H1 (cell line): ENCODE measurements around the gene TLCD3A. TPM values are rescaled to one million over a fixed set of nuclear protein-coding genes. Genes with fewer than 3 reads are reported as not detected.
A peak's percentile ranks its signal among the peaks of the same experiment; 100 is the strongest.

Source experiments
- CTCF ChIA-PET: fragments of 300-600 bp; sonication (Branson Sonifier 250); formaldehyde crosslinking; loops from one replicate; lab custom pipeline; 2021; ENCODE audit not compliant: partially characterized antibody; lab: Charles Lee
- POLR2A ChIA-PET: fragments of 300-600 bp; sonication (Branson Sonifier 250); formaldehyde crosslinking; loops from one replicate; lab custom pipeline; 2021; ENCODE audit warnings: inconsistent platforms; ENCODE audit not compliant: partially characterized antibody; lab: Charles Lee
- DNase-seq, 2 experiments: peaks; one replicate each; pipeline versions ENCODE4 v3.0.0 to v3.0.0-alpha.2; 2010 to 2022; ENCODE audit warnings: low spot score in 2 of 2, low read depth in 1 of 2, mixed read lengths in 1 of 2
- FAIRE-seq: peaks from 2 replicates; lab custom pipeline; 2011; peaks lifted over from hg19 to GRCh38; lab: Jason Lieb, UNC
- H2AFZ ChIP-seq: 2 replicates; pipeline ENCODE4 v1.8.1; 2012; ENCODE audit warnings: low read length, inconsistent platforms
- H2AK5ac ChIP-seq: 2 replicates; pipeline ENCODE4 v1.6.1; 2013; ENCODE audit warnings: low read depth, low read length
- H2BK120ac ChIP-seq: replicated peaks from 2 replicates; pipeline ENCODE3; 2013; ENCODE audit warnings: low read depth, low read length, inconsistent platforms
- H2BK12ac ChIP-seq: 2 replicates; pipeline ENCODE4 v1.6.1; 2013; ENCODE audit warnings: low read depth, low read length
- H2BK15ac ChIP-seq: 2 replicates; pipeline ENCODE4 v1.6.1; 2013; ENCODE audit warnings: low read length
- H2BK20ac ChIP-seq: 2 replicates; pipeline ENCODE4 v1.6.1; 2013; ENCODE audit warnings: low read length
- H2BK5ac ChIP-seq: 2 replicates; pipeline ENCODE4 v1.6.1; 2013; ENCODE audit warnings: low read depth, low read length
- H3K14ac ChIP-seq: 2 replicates; pipeline ENCODE4 v1.6.1; 2013; ENCODE audit warnings: inconsistent platforms; ENCODE audit not compliant: insufficient read length
- H3K18ac ChIP-seq: 2 replicates; pipeline ENCODE4 v1.6.1; 2013; ENCODE audit warnings: low read length; ENCODE audit errors: extremely low read depth
- H3K23ac ChIP-seq: 2 replicates; pipeline ENCODE4 v1.6.1; 2013; ENCODE audit warnings: inconsistent platforms; ENCODE audit not compliant: insufficient read length
- H3K23me2 ChIP-seq: 2 replicates; pipeline ENCODE4 v1.6.1; 2013; ENCODE audit warnings: low read depth, low read length
- H3K27ac ChIP-seq: 2 replicates; pipeline ENCODE4 v1.6.1; 2011; ENCODE audit warnings: low read depth, low read length, inconsistent platforms
- H3K27me3 ChIP-seq, 4 experiments: replicated peaks in 1 of 4; 1 replicate in 1 of 4; 2 replicates in 3 of 4; pipeline versions ENCODE4 v1.6.1 to v1.8.1; 2011 to 2013; ENCODE audit warnings: low read length in 3 of 4, mild to moderate bottlenecking in 3 of 4, inconsistent platforms in 2 of 4, mixed read lengths in 2 of 4, moderate library complexity in 1 of 4; ENCODE audit not compliant: control insufficient read depth in 3 of 4, insufficient read depth in 3 of 4; ENCODE audit errors: extremely low read depth in 1 of 4
- H3K36me3 ChIP-seq, 4 experiments: 2 replicates each; pipeline versions ENCODE4 v1.6.1 to v1.8.1; 2011 to 2013; ENCODE audit warnings: mild to moderate bottlenecking in 4 of 4, low read length in 3 of 4, moderate library complexity in 2 of 4, control low read depth in 1 of 4, inconsistent platforms in 1 of 4; ENCODE audit not compliant: insufficient read depth in 4 of 4, control insufficient read depth in 2 of 4
- H3K4ac ChIP-seq: replicated peaks from 2 replicates; pipeline ENCODE3; 2013; ENCODE audit warnings: low read length, low read depth, mixed read lengths, inconsistent platforms; ENCODE audit not compliant: insufficient read length
- H3K4me1 ChIP-seq, 4 experiments: replicated peaks in 1 of 4; 1 replicate in 1 of 4; 2 replicates in 3 of 4; pipeline versions ENCODE4 v1.6.1 to v1.8.1; 2011 to 2013; ENCODE audit warnings: low read length in 3 of 4, inconsistent platforms in 2 of 4, mixed read lengths in 1 of 4; ENCODE audit not compliant: insufficient read depth in 4 of 4, control insufficient read depth in 3 of 4
- H3K4me2 ChIP-seq, 2 experiments: 2 replicates each; pipeline versions ENCODE4 v1.6.1 to v1.8.1; 2011 to 2013; ENCODE audit warnings: low read depth in 2 of 2, low read length in 2 of 2, control low read depth in 1 of 2, inconsistent platforms in 1 of 2, mild to moderate bottlenecking in 1 of 2; ENCODE audit not compliant: insufficient read depth in 1 of 2
- H3K4me3 ChIP-seq, 4 experiments: fragments of 200-600, 300-600 bp in 1 of 4; sonication (generic), shearing (Covaris generic), sonication (Bioruptor Twin) in 1 of 4; 2 replicates each; pipeline versions ENCODE4 v1.5.1 to v1.8.1; 2011 to 2016; ENCODE audit warnings: low read length in 4 of 4, low read depth in 3 of 4, control low read depth in 2 of 4, inconsistent platforms in 2 of 4, mild to moderate bottlenecking in 2 of 4, mixed read lengths in 1 of 4, moderate library complexity in 1 of 4; ENCODE audit not compliant: insufficient read depth in 2 of 4; ENCODE audit errors: extremely low read depth in 1 of 4
- H3K56ac ChIP-seq: replicated peaks from 2 replicates; pipeline ENCODE3; 2013; ENCODE audit warnings: low read depth, mild to moderate bottlenecking, mixed read lengths, low read length, inconsistent platforms; ENCODE audit not compliant: insufficient read length
- H3K79me1 ChIP-seq: 2 replicates; pipeline ENCODE4 v1.6.1; 2013; ENCODE audit warnings: low read depth, low read length, control low read depth
- H3K79me2 ChIP-seq, 2 experiments: 2 replicates each; pipeline versions ENCODE4 v1.6.1 to v1.8.1; 2012 to 2013; ENCODE audit warnings: low read length in 2 of 2, mild to moderate bottlenecking in 2 of 2, inconsistent platforms in 1 of 2; ENCODE audit not compliant: insufficient read depth in 2 of 2, control insufficient read depth in 1 of 2
- H3K9ac ChIP-seq, 4 experiments: replicated peaks in 1 of 4; 1 replicate in 1 of 4; 2 replicates in 3 of 4; pipeline versions ENCODE4 v1.6.1 to v1.8.1; 2011 to 2013; ENCODE audit warnings: low read depth in 3 of 4, low read length in 3 of 4, control low read depth in 2 of 4, mild to moderate bottlenecking in 2 of 4, moderate library complexity in 2 of 4, inconsistent platforms in 1 of 4; ENCODE audit errors: extremely low read depth in 1 of 4
- H3K9me3 ChIP-seq, 2 experiments: 2 replicates each; pipeline versions ENCODE4 v1.6.1 to v1.8.1; 2012 to 2013; ENCODE audit warnings: mild to moderate bottlenecking in 2 of 2, moderate library complexity in 2 of 2, control low read depth in 1 of 2, inconsistent platforms in 1 of 2, low read depth in 1 of 2, low read length in 1 of 2, mixed read lengths in 1 of 2; ENCODE audit not compliant: insufficient read depth in 2 of 2
- H4K20me1 ChIP-seq, 2 experiments: replicated peaks in 1 of 2; 2 replicates each; pipeline versions ENCODE3 to v1.8.1; 2011 to 2013; ENCODE audit warnings: inconsistent platforms in 2 of 2, low read length in 2 of 2, mild to moderate bottlenecking in 1 of 2; ENCODE audit not compliant: insufficient read depth in 2 of 2, control insufficient read depth in 1 of 2
- H4K5ac ChIP-seq: 2 replicates; pipeline ENCODE4 v1.6.1; 2013; ENCODE audit warnings: low read length, low read depth, mixed read lengths, inconsistent platforms; ENCODE audit not compliant: insufficient read length
- H4K8ac ChIP-seq: 2 replicates; pipeline ENCODE4 v1.8.0; 2013; ENCODE audit warnings: mild to moderate bottlenecking, moderate library complexity, low read length, inconsistent platforms; ENCODE audit not compliant: insufficient read depth; ENCODE audit errors: extremely low read depth
- H4K91ac ChIP-seq: replicated peaks from 2 replicates; pipeline ENCODE3; 2013; ENCODE audit warnings: low read length, mixed read lengths, inconsistent platforms; ENCODE audit not compliant: insufficient read length
- BCL11A ChIP-seq, 2 experiments: IDR thresholded peaks; one replicate each; pipeline ENCODE4 v1.6.1; 2011; ENCODE audit warnings: low read depth in 2 of 2, low read length in 2 of 2, mild to moderate bottlenecking in 2 of 2
- CBX8 ChIP-seq: fragments of 300-800, 300-1000 bp; sonication (generic); IDR thresholded peaks from 2 replicates; pipeline ENCODE4 v1.7.1; 2016; ENCODE audit warnings: low read depth, low read length, borderline replicate concordance
- CHD1 ChIP-seq: IDR thresholded peaks from 2 replicates; pipeline ENCODE4 v1.6.1; 2012; ENCODE audit warnings: low read depth, low read length, improper control_type of control experiment
- EGR1 ChIP-seq: IDR thresholded peaks from 2 replicates; pipeline ENCODE4 v1.6.1; 2011; ENCODE audit warnings: low read depth, low read length, borderline replicate concordance
- JUN ChIP-seq: IDR thresholded peaks from 2 replicates; pipeline ENCODE4 v1.6.1; 2011; ENCODE audit warnings: low read depth, mild to moderate bottlenecking, improper control_type of control experiment, low read length
- KDM1A ChIP-seq: fragments of 200-600, 300-600 bp; sonication (generic); IDR thresholded peaks from 2 replicates; pipeline ENCODE4 v1.7.1; 2016; ENCODE audit warnings: mild to moderate bottlenecking, low read length, borderline replicate concordance
- PHF8 ChIP-seq: fragments of 200-600 bp; sonication (generic); conservative IDR thresholded peaks from 2 replicates; pipeline ENCODE4 v1.7.1; 2012; ENCODE audit warnings: low read depth, mild to moderate bottlenecking, inconsistent platforms, low read length, moderate library complexity
- POU5F1 ChIP-seq: IDR thresholded peaks from 2 replicates; pipeline ENCODE4 v1.6.1; 2011; ENCODE audit warnings: low read depth, mild to moderate bottlenecking, low read length, moderate library complexity
- RFX5 ChIP-seq: IDR thresholded peaks from 2 replicates; pipeline ENCODE4 v1.6.1; 2011; ENCODE audit warnings: low read depth, low read length, improper control_type of control experiment, borderline replicate concordance
- SAP30 ChIP-seq: fragments of 300-600 bp; sonication (generic); IDR thresholded peaks from 2 replicates; pipeline ENCODE4 v1.7.1; 2012; ENCODE audit warnings: low read length, moderate library complexity, mild to moderate bottlenecking, inconsistent platforms; ENCODE audit not compliant: insufficient read depth, insufficient replicate concordance
- SIRT6 ChIP-seq: IDR thresholded peaks from one replicate; pipeline ENCODE4 v1.7.1; 2012; ENCODE audit warnings: low read length, inconsistent platforms
- SRF ChIP-seq: IDR thresholded peaks from 2 replicates; pipeline ENCODE4 v1.6.1; 2011; ENCODE audit warnings: mild to moderate bottlenecking, low read depth, low read length, moderate library complexity
- WGBS, 2 experiments: shearing (Covaris generic) in 1 of 2; methylation state at CpG; one replicate each; pipeline versions ENCODE4 v1.1.6 to v1.1.7; 2013 to 2015; ENCODE audit warnings: low lambda C conversion rate in 2 of 2, mixed read lengths in 2 of 2, inconsistent platforms in 1 of 2, low coverage in 1 of 2, missing lambda C conversion rate in 1 of 2; ENCODE audit not compliant: insufficient replicate concordance in 2 of 2, insufficient coverage in 1 of 2, insufficient read length in 1 of 2; ENCODE audit errors: extremely low coverage in 1 of 2, missing lambda C conversion rate in 1 of 2; 5-methylcytosine and 5-hydroxymethylcytosine counted together
- polyA plus RNA-seq, 7 experiments: library from polyadenylated mRNA; depleted of rRNA in 3 of 7; stranded (reverse) in 5 of 7; unstranded in 2 of 7; fragments of >200 nt in 5 of 7; fragments of 200-250 nt in 2 of 7; gene quantifications; 1 replicate in 5 of 7; 2 replicates in 1 of 7; 4 replicates in 1 of 7; pipeline versions ENCODE4 v1.2.1 to v1.2.3, GENCODE V29; 2011 to 2013; ENCODE audit warnings: missing spikeins in 2 of 7, mixed read lengths in 2 of 7
- total RNA-seq: library from RNA; stranded (reverse); fragmentation: NEBNext Ultra II Directional; extraction: Animal tissue kit (Norgen Biotek cat#: 25700); gene quantifications from 2 replicates; pipeline ENCODE4 v1.2.1, GENCODE V29; 2021

TLCD3A gene
- total and polyA plus RNA-seq, 2 of the 8 experiments (the other 6 are each of a cell fraction or from before 2014, with no cell fraction given), result 26.1 to 48.8 TPM

GRCh38 chr17:751269-752001 lies 19.0 kb downstream of the TLCD3A start:
- Histone ChIP-seq H2BK20ac (no peak overlapping the region), H2BK5ac (no peak overlapping the region), H2BK12ac (no peak overlapping the region), H3K79me1 (peaks cover 16% of the 10 kb centered on the region), H3K4me2 (peak overlapping the region; percentile 95 to 96), H3K23ac (no peak overlapping the region), H3K27me3 (no peaks in the 10 kb centered on the region), H4K20me1 (peaks cover 0 to 17% of the 10 kb centered on the region in 2 experiments), H4K5ac (peak overlapping the region; percentile 3), H2BK120ac (no peak overlapping the region), H3K36me3 (peaks cover 9 to 27% (median 20%) of the 10 kb centered on the region in 4 experiments; a peak in 6 of 8 replicates), H2AFZ (no peak overlapping the region; the same call in 1 of the 2 replicates), H3K56ac (peak overlapping the region; percentile 62), H4K8ac (peak overlapping the region; percentile 87; the same call in 1 of the 2 replicates), H3K9ac (peak overlapping the region; percentile 53 to 80 (median 72)), H3K79me2 (peaks cover 3 to 43% of the 10 kb centered on the region in 2 experiments; a peak in 3 of 4 replicates), H3K27ac (peak overlapping the region; percentile 68; the same call in 1 of the 2 replicates), H3K18ac (peak overlapping the region; percentile 97), H2AK5ac (no peak overlapping the region; the same call in 1 of the 2 replicates), H3K4me3 (peak overlapping the region; percentile 70 to 88 (median 84)), H3K9me3 (peaks cover 4 to 7% of the 10 kb centered on the region in 2 experiments; a peak in 2 of 4 replicates), H3K4me1 (peaks cover 2 to 11% (median 7%) of the 10 kb centered on the region in 4 experiments; a peak in 6 of 7 replicates), H3K14ac (no peak overlapping the region), H3K23me2 (peaks cover 11% of the 10 kb centered on the region), H4K91ac (peak overlapping the region; percentile 92), H3K4ac (peak overlapping the region; percentile 89), H2BK15ac (no peak overlapping the region)
- CTCF ChIA-PET, result interaction anchor here (0.9 to 2.2 kb wide), 5 partner anchors 8 to 245 kb away, joined by 3 to 6 read pairs (median 3); partner anchors contain the start of gene TIMM22
- peak in 1 of 2 experiments; percentile 54 for DNase-seq
- FAIRE-seq, result no peak
- WGBS, 2 experiments, result 9% methylated on average over 22 of the region's 49 CpGs; no CpG with 5 or more reads in 1 of the 2 experiments
- POLR2A ChIA-PET, result interaction anchor here (0.9 to 5.1 kb wide), 4 partner anchors 9 to 31 kb away, joined by 3 to 44 read pairs (median 6); partner anchors contain the start of genes GLOD4 and MRM3
- TF ChIP-seq SAP30 (peak; percentile 56), KDM1A (no peak), BCL11A (IDR thresholded peaks at IDR 0.05; ENCODE audit: low read depth in 2 of 2, low read length in 2 of 2) (no peak), JUN (no peak), PHF8 (no peak; the same call in 1 of the 2 replicates), CBX8 (no peak), CHD1 (no peak), EGR1 (no peak), SIRT6 (no peak), SRF (no peak), RFX5 (no peak), POU5F1 (no peak)
